Ramos (cell line): ENCODE results near the gene DUSP6.
"Not testable (repeated sequence)": the region's sequence is repeated elsewhere in the genome, so short reads cannot be mapped to it uniquely, and the experiment has no call there.

Source experiments
- in situ Hi-C: fragments of 300-500 bp; cut with MboI; formaldehyde crosslinking; loops from one replicate; pipeline ENCODE4 v1.14.3; 2022; ENCODE audit warnings: low sequenced_read_pairs; ENCODE audit not compliant: unreplicated experiment

Gene DUSP6

DNA sequence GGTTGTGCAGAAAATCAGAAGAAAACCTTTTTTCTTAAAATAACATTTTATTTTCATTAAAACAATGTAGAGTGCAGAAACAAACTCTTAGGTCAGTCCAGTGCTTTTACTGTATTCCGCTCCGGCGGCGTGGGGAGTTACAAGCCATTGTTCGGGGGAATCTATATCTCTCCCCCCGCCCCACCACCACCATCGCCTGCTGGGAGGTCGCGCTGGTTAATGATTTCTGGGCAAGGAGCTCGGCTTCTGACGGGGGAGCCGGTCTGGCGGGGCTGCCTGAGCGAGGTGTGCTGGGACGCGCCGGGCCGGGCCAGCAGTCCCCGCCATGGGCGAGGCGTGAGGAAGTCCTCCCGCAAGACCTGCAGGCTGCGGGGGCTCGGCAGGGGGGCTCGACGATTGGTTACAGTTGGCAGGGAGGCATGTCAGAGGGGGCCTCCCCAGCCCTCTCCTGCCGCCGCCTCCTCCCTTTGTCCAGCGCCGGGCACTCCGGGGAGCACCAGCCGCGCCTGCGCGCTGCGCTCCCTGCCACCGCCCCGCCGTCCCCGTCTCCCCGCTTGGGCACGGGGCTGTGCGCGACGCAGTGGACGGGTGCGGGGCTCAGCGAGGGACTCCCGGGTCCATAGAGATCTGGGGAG lies 1.0 kb upstream of the DUSP6 start:
- in situ Hi-C loops = no loop called here

DNA sequence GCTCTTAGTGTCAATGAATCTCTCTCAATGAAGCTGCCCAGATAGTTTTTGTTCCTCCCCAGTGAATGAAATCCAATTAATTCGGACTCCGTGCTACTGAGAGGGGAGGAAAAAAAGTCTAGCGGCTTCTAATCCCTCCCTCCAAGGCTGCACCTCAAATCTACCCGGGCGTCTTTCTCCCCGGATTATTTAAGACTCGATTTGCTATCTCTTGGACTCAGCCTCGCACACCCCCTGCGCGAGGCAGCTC lies 134 bp downstream of the DUSP6 start:
- in situ Hi-C loops = no loop called here

DNA sequence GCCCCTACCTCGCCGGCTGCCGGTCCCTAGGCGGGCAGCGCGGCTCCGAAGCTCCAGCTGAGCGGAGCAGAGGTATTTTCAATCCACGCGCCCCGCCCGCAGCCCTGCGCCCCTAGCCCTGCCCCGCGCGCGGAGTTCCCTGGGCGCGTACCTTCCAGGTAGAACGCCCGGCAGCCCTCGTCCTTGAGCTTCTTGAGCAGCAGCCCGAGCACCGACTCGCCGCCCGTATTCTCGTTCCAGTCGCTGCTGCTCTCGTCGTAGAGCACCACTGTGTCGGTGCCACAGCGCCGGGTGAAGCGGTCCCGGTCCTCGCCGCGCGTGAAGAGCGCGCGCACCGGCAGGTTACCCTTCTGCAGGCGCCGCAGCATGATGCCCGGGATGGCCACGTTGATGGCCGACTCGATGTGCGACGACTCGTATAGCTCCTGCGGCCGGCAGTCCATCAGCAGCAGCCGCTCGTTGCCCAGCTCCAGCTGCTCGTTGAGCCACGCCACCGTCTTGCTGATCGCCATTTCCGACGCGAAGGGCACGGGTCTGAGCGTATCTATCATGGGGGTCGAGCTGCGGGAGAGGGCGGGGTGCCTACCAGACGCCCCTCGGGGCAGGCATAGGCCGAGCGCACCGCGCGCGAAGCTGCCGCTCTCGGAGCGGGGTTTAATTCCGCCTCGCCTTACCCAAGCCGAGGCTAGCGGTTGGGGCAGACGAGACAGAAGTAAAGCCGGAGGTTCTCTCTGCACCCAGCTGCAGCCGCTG lies 636 bp downstream of the DUSP6 start:
- in situ Hi-C loops = no loop called here

DNA sequence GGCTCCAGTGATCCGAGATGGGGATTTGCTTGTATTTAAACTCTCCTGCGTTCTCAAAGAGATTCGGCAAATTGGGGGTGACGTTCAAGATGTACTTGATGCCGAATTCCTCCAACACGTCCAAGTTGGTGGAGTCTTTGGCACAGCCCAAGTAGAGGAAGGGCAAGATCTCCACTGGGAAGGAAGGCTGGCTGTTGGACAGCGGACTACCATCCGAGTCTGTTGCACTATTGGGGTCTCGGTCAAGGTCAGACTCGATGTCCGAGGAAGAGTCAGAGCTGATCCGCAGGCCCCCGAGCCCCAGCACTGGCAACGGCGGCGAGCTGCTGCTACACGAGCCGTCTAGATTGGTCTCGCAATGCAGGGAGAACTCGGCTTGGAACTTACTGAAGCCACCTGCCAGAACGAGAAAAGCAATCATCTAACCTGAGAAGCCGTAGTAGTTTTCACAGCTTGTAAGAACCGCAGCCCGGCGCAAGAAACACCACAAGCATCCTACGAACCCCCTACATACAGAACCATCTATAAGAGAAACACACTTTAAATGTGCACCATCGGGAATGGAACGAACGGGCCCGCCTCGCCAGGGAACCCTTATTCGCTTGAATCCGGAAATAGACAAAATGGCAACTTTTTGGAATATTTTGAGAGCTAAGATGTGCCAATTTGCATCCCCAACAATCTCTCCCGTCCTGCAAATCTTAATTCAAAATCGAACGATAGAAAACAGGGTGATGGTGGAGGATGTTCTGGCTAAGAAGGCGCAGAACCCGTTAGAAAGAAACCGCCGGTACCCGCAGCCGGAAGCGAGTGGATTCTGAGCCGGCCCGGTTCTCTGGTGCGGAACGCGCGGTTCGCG lies 1.4 kb downstream of the DUSP6 start:
- in situ Hi-C loops = no loop called here

DNA sequence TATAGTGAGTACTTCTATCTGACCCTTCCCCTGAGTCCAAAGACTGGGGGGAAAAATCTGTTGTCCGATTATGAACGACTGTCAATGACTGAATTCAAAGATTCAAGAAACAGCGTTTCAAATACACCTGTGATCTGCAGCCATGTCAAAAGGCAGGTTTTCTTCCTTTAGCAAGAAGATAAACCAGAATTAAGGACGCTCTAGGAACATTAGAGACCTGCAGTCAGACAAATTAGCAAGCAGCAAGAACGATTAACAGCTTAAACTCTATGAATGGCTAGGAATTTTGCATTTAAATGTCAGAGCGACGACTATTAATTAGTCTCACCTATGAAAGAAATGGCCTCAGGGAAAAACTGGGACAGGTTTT lies 2.1 kb downstream of the DUSP6 start:
- in situ Hi-C loops = no loop called here

DNA sequence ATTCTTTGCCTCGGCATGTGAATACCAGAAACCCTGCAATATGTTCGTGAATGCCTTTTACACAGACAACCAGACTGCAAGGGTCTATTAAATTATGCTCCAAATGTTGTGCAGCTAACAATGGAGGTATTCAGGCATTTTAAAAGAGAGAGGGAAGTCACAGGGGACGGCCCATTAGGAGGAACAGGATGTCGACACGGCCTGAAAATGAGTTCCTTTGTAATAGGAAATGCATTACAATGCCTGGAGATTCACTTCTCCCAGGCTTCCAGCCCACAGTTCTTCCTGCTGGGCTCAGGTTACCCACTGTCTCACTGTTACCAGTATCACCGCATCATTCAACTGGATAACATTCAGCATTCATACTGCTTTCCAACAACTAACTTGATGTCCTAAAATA lies 2.5 kb downstream of the DUSP6 start:
- in situ Hi-C loops = no loop called here

DNA sequence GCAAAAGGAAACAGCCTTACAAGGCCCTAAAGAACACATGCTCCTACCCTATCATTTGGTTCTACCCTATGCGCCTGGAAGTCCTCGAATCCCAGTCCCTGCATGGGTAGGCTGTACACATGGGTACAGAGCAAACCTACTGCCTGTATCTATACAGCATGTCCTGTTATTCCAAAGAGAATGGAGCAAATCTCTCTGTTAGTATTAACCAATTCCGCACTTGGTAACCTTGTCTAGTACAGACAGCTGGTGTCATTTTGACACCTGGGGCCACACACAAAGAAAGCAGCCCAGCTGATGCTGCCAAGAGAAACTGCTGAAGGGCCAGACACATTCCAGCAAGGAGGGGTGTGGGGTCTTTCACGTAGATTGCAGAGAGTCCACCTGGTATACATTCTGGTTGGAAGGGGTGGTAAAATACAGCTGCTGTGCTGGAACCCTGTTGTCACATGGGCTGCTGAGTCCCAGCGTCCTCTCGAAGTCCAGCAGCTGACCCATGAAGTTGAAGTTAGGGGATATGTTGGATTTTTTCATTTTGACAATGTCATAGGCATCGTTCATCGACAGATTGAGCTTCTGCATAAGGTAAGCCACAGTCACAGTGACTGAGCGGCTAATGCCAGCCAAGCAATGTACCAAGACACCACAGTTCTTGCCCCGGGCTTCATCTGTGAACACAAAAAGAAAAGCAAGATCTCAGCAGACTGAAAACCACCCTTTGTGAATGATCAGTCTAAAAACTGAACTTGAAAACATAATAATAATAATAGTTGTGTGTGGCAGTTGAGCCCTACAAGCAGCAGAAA lies 3.2 kb downstream of the DUSP6 start:
- in situ Hi-C loops = no loop called here

DNA sequence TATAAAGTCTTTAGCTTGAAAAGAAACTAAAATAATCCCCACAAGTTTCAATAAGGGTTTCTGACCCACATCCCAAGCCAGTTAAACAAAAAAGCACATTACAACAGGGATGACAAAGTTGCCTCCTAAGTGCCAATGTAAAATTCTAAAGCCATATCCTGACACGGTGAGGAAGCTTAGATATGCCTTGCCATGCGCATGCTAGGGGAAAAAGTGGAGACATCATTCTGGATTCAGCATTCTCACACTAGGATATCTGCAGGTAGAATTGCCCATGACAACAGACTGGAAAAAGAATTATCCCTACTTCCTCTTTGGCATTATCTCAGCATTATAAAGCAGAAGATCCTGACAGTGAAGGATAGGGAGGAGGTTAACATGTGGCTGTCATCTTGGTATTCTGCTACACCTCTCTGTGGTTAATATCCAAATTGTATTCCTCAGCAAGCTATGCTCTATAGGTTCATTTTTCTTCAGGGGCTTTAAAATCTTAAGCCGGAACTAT lies 4.9 kb downstream of the DUSP6 start:
- in situ Hi-C loops = no loop called here

DNA sequence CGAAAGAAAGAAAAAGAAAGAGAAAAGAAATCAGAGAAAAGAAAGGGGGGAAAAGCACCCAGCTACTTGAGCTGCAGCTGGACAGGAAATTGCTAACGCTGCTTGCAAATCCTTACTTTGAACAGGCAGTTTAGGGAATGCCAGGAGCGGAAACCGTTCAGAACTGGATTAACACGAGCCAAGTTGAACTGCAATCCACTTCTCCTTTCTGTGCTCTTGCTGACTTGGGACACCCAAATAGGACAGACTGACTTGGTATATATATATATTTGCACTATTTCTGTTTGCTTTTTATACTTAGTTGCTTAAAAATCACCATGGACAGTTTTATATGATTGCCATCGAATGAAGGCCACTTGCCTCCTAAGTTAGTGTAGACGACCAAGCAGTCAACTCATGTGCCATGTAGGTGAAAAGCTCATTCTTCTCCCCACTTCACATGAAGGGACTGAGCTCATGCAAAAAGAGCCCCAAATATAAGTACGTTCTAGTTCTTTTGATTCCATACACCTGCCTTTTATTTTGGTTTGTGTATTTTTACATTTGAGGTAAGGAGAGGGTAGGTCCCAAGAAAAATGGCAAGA lies 5.5 kb downstream of the DUSP6 start:
- in situ Hi-C loops = no loop called here

DNA sequence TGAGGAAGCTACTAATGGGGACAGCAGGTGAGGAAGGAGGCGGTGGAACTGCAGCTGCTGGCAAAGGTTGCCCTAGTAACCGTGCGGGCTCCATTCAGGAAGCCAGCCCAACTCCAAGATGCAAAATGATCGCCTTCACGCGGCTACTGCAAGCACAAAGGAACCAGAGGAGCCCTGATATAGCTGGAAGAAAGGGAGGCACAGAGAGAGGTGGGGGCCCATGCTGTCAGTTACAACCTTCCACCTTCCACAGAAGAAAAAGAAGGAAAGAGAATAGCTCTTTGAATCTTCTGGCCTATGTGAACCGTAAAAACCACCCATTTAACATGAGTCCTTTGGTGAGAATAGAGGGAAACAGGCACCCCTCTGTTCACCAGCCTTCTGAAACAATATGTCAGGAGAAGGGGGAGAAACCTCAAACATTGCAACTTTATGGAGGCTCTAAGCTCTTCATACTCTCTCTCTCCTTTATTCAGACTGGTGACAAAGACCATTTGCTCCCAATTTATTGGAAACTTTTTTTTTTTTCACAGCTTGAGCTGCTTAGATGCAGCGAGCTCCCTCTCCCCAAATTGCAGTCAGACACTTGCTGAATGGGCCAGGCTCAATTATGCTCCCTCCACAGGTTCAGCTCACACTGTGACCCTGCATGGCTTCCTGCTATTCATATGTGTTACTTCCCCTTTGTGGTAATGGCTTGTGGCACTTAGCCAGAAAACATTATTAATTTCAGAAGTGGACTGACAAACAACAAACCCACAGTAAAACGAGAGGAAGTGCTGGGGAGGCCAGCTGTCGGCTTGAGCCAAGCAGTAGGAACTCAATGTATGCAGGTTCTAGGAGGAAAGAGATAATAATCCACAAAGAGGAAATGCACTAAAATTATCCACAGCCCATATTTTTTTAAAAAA lies 6.2 kb downstream of the DUSP6 start:
- in situ Hi-C loops = no loop called here

DNA sequence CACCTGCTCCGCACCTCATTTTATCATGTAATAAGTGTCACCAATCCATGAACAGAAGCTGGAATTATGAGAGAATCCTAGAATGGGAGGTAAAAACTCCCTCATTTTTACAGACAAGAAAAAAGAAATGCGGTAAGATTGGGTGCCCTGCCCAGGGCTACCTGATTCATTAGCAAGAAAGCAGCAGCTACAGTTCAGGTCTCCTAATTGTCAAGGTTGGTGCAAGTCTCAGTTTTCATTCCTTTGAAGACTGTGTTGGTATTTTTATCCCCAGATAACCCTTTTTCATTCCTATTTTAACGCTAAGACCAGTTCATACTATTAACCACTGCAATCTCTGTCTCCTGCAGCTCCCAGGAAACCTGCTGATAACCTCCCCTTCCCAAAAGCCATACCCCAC lies 6.9 kb downstream of the DUSP6 start:
- in situ Hi-C loops = no loop called here

DNA sequence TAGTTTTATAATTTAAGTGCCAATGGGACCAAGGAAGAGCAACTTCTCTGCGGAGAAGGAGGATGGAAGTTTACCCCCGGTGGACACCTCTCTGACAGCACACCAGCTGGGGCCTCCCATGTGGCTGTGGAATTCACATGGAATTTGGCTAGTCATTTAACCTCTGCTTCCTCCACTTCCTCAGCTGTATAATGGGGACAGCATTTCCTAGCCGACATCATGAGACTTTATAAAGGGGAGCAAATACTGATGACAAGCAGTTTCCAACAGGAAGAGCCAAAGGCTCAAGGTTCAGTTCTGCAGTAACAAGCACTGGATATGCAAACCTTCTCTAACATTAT lies 7.5 kb downstream of the DUSP6 start:
- in situ Hi-C loops = no loop called here

DNA sequence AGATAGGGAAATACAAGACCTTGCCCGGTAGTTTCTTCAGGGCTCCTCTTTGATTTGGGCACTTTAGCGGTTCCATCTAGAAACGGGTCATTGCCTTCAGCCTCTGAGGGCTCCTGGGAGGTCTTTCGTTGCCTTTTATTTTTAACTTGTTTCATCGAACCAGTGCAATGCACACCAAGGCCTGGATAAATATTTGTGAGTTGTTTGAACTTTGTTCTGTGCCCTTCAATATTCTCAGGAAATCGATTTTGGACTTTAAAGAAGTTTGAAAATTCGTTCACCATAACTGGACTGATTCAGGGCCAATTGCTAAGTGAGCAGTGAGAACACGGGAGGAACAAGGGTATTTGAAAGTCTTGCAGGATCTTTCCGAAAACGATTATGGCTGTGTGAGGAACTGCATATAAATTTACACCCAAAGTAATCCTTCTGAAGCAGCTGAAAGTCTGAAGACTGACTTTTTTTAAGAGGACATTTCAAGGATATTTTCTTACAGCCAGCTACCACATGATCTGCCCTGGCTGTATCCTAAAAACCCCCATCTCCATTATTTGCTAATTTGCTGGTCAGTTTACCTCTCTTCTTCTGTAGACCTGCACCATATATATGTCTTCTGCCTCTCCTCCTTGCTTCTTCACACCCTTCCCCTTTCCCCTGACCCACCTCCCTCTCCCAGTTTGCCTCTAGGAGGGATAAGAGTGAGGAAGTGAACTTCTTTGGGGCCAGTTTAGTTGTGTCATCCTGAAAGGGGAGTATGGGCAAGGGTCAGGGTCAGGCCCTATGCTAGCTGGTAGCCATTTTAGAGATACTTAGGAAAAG lies 8.0 kb downstream of the DUSP6 start:
- in situ Hi-C loops = no loop called here

DNA sequence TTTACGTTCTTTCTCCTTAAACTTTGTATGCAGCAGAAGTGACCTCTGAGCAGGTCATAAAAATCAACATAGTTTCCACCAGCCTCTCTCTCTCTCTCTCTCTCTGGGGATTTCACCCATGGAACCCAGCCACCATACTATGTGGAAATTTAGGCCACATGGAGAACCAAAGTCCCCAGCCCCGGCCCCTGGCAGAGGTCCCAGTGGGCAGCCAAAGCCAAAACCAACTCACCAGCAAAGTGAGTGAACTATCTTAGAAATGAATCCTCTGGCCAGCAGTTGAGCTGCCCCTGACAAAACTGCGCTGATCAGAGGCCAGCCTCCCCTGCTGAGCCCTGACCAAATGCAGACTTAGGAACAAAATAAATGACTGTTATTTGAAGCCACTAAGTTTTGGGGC lies 9.2 kb downstream of the DUSP6 start:
- in situ Hi-C loops = no loop called here

DNA sequence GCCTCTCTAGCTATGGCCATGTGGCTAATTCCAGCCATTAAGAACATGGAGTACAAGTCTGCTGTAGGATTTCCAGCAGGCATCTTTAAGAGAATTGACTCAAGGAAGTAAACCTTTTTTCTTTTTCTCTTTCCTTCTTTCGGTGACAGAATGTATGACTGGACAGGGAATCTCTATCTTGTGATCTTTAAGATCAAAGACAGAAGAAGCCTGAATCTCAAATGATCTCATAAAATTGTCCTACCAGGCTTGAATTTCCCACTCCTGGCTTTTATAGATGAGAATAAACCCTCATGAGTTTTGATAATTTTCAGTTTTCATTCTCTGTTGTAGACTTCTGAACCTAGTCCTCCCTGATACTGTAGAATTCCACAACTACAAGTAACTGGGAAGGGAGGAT lies 11.4 kb downstream of the DUSP6 start:
- in situ Hi-C loops = no loop called here

DNA sequence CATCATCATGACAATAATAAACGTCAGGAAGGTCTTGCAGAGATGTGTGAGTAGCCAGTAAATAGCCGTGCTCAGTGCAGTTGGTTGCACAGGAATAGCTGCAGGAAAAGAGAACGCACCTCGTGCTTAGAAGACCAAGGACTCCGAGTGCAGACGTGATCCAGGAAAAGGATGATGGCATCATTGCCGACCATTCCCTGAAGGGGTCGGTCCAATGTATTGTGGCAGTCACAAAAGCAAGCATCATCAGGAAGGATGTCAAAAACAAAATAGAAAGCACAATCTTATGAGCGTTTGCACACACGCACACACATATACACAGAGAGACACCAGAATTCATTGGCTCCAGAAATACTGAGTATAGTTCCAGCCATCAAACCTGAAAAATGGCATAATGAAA lies 12.8 kb downstream of the DUSP6 start:
- in situ Hi-C loops = no loop called here

DNA sequence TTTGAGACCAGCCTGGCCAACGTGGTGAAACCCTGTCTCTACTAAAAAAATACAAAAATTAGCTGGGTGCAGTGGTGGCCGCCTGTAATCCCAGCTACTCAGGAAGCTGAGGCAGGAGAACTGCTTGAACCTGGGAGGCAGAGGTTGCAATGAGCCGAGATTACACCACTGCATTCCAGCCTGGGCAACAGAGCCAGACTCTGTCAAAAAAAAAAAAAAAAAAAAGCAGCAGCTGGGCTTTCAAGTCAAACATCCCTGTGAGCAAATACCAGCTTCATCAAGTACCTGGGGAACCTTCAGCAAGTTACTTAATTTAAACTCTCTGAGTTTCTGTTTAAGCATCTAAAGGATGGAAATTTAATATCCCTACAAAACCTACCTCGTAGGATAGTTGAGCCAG lies 15.2 kb downstream of the DUSP6 start:
- in situ Hi-C loops = not testable (repeated sequence)

DNA sequence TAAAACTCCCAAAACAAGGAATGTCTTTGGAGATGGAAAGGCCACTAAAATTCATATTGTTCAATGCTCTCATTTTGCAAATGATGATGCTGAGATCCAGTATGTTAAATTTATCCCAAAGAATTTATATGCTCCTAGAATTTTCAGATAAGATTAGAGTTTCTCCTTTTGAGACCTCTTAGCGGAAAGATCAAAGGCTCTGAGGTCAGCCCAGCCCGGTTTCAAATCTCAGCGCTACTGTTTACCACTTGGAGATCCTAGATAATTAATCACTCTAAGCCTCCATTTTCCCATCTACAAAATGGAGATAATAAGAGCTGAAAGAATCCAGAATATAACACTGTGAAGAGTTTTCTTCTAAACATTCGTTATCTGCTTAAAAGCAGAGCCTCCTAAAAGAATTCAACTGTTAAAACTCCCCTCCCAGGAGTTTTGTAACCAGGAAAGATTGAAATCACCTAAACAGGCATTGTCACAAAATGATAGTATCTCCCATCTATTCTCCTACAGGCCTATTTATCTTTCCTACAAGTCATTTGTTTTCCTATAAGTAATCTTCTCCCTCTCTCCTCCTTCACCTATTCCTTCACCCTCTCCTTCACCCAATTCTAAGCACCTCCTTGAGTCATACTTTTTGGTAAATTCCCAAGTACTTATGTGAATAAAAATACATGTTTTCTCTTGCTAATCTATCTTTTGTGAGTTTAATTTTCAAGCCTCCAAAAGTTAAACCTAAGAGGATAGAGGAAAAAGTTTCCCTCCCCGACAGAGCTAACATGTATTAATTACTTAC lies 16.7 kb downstream of the DUSP6 start:
- in situ Hi-C loops = no loop called here
